DMS 273 treated with DMSO at 0.1 percent for 48 hours (cell line): ENCODE results near the gene VASH1.

Experiments used
- DNase-seq: peaks from one replicate; lab custom pipeline; 2025; lab: John Stamatoyannopoulos, UW

VASH1 gene

GRCh38 chr14:76832503-76832988 lies 71.3 kb downstream of the VASH1 start:
- no peak for DNase-seq
